SK-N-SH treated with all-trans-retinoic acid at 6 μM for 48 hours (cell line): ENCODE data around the gene AGBL1.

ENCODE experiments used
- ATAC-seq: fragments of 200-7000 bp; cut with Tn5 transposase; 3 replicates; pipeline ENCODE4 v1.9.1; 2020; ENCODE audit warnings: mild to moderate bottlenecking, moderate library complexity
- ARNTL ChIP-seq: fragments of 450-650 bp; formaldehyde crosslinking; IDR thresholded peaks from 2 replicates; pipeline ENCODE4 v1.5.0; 2020; ENCODE audit warnings: low read depth, mild to moderate bottlenecking, moderate library complexity, borderline replicate concordance
- CSDC2 ChIP-seq: fragments of 250-450 bp; sonication (Bioruptor Pico); IDR thresholded peaks from 2 replicates; pipeline ENCODE4 v1.5.0; 2020; ENCODE audit warnings: mild to moderate bottlenecking, moderate library complexity
- ESRRG ChIP-seq: fragments of 250-450 bp; sonication (Bioruptor Pico); IDR thresholded peaks from 2 replicates; pipeline ENCODE4 v1.6.1; 2021; ENCODE audit warnings: mild to moderate bottlenecking
- GLIS3 ChIP-seq: fragments of 250-450 bp; sonication (Bioruptor Pico); IDR thresholded peaks from 2 replicates; pipeline ENCODE4 v1.5.0; 2020; ENCODE audit warnings: mild to moderate bottlenecking, moderate library complexity
- ISL1 ChIP-seq: fragments of 250-450 bp; sonication (Bioruptor Pico); IDR thresholded peaks from 2 replicates; pipeline ENCODE4 v2.1.2; 2022; ENCODE audit warnings: mild to moderate bottlenecking, moderate library complexity
- RARB ChIP-seq: fragments of 250-450 bp; sonication (Bioruptor Pico); IDR thresholded peaks from 2 replicates; pipeline ENCODE4 v1.8.0; 2021; ENCODE audit warnings: mild to moderate bottlenecking, moderate library complexity
- SNAI2 ChIP-seq: fragments of 250-450 bp; sonication (Bioruptor Pico); IDR thresholded peaks from 2 replicates; pipeline ENCODE4 v1.5.0; 2020; ENCODE audit warnings: mild to moderate bottlenecking, moderate library complexity
- TCF4 ChIP-seq: fragments of 250-450 bp; sonication (Bioruptor Pico); IDR thresholded peaks from 2 replicates; pipeline ENCODE4 v1.8.0; 2021; ENCODE audit warnings: mild to moderate bottlenecking, moderate library complexity, borderline replicate concordance
- TOX ChIP-seq: fragments of 250-450 bp; sonication (Bioruptor Pico); IDR thresholded peaks from 2 replicates; pipeline ENCODE4 v1.8.0; 2021; ENCODE audit warnings: mild to moderate bottlenecking, moderate library complexity, borderline replicate concordance
- ZC3H10 ChIP-seq: fragments of 250-450 bp; sonication (Bioruptor Pico); IDR thresholded peaks from 2 replicates; pipeline ENCODE4 v1.5.1; 2021; ENCODE audit warnings: mild to moderate bottlenecking, moderate library complexity
- ZFP3 ChIP-seq: fragments of 250-450 bp; sonication (Bioruptor Pico); IDR thresholded peaks from 2 replicates; pipeline ENCODE4 v1.5.0; 2020; ENCODE audit warnings: mild to moderate bottlenecking, moderate library complexity
- ZFP30 ChIP-seq: fragments of 450-650 bp; formaldehyde crosslinking; IDR thresholded peaks from 2 replicates; pipeline ENCODE4 v1.5.0; 2022; ENCODE audit warnings: mild to moderate bottlenecking, moderate library complexity
- ZNF565 ChIP-seq: fragments of 450-650 bp; formaldehyde crosslinking; conservative IDR thresholded peaks from 2 replicates; pipeline ENCODE4 v1.5.0; 2020; ENCODE audit warnings: low read depth, mild to moderate bottlenecking, moderate library complexity
- ZNF70 ChIP-seq: fragments of 450-650 bp; formaldehyde crosslinking; IDR thresholded peaks from 2 replicates; pipeline ENCODE4 v1.5.0; 2020; ENCODE audit warnings: mild to moderate bottlenecking, moderate library complexity
- ZNF8 ChIP-seq: fragments of 450-650 bp; formaldehyde crosslinking; IDR thresholded peaks from 2 replicates; pipeline ENCODE4 v1.5.0; 2020; ENCODE audit warnings: mild to moderate bottlenecking, moderate library complexity
- TF ChIP-seq, protein P1 (sequence below): fragments of 250-450 bp; sonication (Bioruptor Pico); IDR thresholded peaks from 2 replicates; pipeline ENCODE4 v1.5.0; 2020; ENCODE audit warnings: mild to moderate bottlenecking, moderate library complexity
- TF ChIP-seq, protein P2 (sequence below): fragments of 250-450 bp; sonication (Bioruptor Pico); IDR thresholded peaks from 2 replicates; pipeline ENCODE4 v1.5.1; 2021; ENCODE audit warnings: mild to moderate bottlenecking, moderate library complexity
- TF ChIP-seq, protein P3 (sequence below): fragments of 250-450 bp; sonication (Bioruptor Pico); IDR thresholded peaks from 2 replicates; pipeline ENCODE4 v1.5.1; 2020; ENCODE audit warnings: low read depth, mild to moderate bottlenecking, moderate library complexity
- TF ChIP-seq, protein P4 (sequence below): fragments of 250-450 bp; sonication (Bioruptor Pico); IDR thresholded peaks from 2 replicates; pipeline ENCODE4 v1.8.0; 2021; ENCODE audit warnings: low read depth, mild to moderate bottlenecking, moderate library complexity, borderline replicate concordance
- TF ChIP-seq, protein P5 (sequence below): fragments of 250-450 bp; sonication (Bioruptor Pico); IDR thresholded peaks from 2 replicates; pipeline ENCODE4 v1.8.0; 2020; ENCODE audit warnings: mild to moderate bottlenecking, moderate library complexity, borderline replicate concordance

AGBL1 gene

DNA sequence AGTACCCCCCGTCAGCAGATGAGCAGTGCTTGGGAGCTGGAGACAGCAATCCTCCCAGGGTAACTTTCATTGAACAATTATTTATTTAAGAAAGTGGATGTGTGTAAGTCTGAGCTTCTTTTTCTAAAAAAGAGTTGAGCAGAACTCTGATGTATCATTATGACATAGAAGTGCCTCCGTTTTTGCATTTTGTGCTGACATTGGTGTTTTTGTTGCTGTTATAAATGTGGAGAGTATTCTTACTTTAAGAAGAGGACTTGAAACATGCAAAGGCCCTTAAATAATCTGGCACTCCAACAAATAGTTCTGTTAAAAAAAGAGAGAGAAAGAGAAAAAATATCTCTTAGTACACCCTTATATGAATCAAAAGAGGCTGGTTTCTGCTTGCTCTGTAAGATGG is 217.1 kb downstream of the AGBL1 start:
- no peak for ATAC-seq
- TF ChIP-seq GLIS3 (CRISPR knock-in tag) (no peak), TOX (CRISPR knock-in tag) (no peak), CSDC2 (CRISPR knock-in tag) (no peak), TCF4 (CRISPR knock-in tag) (no peak), ZNF565 (no peak), ZFP3 (no peak), ESRRG (CRISPR knock-in tag) (no peak), ZNF70 (CRISPR knock-in tag) (no peak)
- TF ChIP-seq, protein P1, sequence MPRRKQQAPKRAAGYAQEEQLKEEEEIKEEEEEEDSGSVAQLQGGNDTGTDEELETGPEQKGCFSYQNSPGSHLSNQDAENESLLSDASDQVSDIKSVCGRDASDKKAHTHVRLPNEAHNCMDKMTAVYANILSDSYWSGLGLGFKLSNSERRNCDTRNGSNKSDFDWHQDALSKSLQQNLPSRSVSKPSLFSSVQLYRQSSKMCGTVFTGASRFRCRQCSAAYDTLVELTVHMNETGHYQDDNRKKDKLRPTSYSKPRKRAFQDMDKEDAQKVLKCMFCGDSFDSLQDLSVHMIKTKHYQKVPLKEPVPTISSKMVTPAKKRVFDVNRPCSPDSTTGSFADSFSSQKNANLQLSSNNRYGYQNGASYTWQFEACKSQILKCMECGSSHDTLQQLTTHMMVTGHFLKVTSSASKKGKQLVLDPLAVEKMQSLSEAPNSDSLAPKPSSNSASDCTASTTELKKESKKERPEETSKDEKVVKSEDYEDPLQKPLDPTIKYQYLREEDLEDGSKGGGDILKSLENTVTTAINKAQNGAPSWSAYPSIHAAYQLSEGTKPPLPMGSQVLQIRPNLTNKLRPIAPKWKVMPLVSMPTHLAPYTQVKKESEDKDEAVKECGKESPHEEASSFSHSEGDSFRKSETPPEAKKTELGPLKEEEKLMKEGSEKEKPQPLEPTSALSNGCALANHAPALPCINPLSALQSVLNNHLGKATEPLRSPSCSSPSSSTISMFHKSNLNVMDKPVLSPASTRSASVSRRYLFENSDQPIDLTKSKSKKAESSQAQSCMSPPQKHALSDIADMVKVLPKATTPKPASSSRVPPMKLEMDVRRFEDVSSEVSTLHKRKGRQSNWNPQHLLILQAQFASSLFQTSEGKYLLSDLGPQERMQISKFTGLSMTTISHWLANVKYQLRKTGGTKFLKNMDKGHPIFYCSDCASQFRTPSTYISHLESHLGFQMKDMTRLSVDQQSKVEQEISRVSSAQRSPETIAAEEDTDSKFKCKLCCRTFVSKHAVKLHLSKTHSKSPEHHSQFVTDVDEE (CRISPR knock-in tag) = no peak
- TF ChIP-seq, protein P2, sequence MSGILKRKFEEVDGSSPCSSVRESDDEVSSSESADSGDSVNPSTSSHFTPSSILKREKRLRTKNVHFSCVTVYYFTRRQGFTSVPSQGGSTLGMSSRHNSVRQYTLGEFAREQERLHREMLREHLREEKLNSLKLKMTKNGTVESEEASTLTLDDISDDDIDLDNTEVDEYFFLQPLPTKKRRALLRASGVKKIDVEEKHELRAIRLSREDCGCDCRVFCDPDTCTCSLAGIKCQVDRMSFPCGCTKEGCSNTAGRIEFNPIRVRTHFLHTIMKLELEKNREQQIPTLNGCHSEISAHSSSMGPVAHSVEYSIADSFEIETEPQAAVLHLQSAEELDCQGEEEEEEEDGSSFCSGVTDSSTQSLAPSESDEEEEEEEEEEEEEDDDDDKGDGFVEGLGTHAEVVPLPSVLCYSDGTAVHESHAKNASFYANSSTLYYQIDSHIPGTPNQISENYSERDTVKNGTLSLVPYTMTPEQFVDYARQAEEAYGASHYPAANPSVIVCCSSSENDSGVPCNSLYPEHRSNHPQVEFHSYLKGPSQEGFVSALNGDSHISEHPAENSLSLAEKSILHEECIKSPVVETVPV (CRISPR knock-in tag) = no peak

DNA sequence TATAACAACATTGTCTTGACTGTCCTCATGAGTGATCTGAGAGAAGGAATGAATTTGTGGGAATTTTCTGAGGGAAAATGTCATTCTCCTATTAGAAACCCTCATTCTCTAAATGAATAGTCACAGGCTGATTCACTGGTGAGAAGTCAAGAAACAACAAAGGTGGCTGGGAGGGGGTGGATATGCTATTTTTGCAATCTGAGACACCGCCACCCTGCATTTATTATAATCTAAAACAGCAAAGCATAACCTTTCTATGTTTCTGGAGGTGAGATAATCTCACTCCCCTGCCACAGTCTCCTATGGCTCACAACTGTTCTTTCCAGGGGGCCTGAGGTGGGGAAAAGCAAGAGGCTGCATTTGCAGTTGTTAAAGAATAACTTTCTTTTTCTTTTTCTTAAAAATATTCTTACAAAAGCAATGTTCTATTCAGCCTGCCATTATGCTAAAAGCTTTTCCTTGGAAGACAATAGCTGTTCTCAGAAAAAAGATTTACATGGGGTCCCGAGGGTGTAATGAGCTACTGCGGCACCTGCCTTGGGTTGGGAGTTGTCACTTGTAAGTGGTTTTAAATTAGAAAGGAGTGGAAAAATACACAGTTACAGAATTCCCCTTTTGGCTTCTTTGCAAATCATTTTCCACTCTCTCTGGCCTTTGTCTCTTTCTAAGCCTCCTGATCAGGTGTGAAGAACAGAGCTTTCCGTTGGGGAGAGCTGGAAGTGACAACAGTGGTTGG is 220.9 kb downstream of the AGBL1 start:
- no peak for ATAC-seq
- TF ChIP-seq ZC3H10 (CRISPR knock-in tag) (no peak), ZNF565 (no peak), ESRRG (CRISPR knock-in tag) (no peak), SNAI2 (no peak), ZNF70 (CRISPR knock-in tag) (no peak), RARB (CRISPR knock-in tag) (no peak), GLIS3 (CRISPR knock-in tag) (no peak), ARNTL (no peak)
- TF ChIP-seq, protein P2 (CRISPR knock-in tag) = no peak
- TF ChIP-seq, protein P3, sequence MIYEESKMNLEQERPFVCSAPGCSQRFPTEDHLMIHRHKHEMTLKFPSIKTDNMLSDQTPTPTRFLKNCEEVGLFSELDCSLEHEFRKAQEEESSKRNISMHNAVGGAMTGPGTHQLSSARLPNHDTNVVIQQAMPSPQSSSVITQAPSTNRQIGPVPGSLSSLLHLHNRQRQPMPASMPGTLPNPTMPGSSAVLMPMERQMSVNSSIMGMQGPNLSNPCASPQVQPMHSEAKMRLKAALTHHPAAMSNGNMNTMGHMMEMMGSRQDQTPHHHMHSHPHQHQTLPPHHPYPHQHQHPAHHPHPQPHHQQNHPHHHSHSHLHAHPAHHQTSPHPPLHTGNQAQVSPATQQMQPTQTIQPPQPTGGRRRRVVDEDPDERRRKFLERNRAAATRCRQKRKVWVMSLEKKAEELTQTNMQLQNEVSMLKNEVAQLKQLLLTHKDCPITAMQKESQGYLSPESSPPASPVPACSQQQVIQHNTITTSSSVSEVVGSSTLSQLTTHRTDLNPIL (CRISPR knock-in tag) = no peak
- TF ChIP-seq, protein P4, sequence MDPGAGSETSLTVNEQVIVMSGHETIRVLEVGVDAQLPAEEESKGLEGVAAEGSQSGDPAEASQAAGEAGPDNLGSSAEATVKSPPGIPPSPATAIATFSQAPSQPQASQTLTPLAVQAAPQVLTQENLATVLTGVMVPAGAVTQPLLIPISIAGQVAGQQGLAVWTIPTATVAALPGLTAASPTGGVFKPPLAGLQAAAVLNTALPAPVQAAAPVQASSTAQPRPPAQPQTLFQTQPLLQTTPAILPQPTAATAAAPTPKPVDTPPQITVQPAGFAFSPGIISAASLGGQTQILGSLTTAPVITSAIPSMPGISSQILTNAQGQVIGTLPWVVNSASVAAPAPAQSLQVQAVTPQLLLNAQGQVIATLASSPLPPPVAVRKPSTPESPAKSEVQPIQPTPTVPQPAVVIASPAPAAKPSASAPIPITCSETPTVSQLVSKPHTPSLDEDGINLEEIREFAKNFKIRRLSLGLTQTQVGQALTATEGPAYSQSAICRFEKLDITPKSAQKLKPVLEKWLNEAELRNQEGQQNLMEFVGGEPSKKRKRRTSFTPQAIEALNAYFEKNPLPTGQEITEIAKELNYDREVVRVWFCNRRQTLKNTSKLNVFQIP (CRISPR knock-in tag) = no peak

DNA sequence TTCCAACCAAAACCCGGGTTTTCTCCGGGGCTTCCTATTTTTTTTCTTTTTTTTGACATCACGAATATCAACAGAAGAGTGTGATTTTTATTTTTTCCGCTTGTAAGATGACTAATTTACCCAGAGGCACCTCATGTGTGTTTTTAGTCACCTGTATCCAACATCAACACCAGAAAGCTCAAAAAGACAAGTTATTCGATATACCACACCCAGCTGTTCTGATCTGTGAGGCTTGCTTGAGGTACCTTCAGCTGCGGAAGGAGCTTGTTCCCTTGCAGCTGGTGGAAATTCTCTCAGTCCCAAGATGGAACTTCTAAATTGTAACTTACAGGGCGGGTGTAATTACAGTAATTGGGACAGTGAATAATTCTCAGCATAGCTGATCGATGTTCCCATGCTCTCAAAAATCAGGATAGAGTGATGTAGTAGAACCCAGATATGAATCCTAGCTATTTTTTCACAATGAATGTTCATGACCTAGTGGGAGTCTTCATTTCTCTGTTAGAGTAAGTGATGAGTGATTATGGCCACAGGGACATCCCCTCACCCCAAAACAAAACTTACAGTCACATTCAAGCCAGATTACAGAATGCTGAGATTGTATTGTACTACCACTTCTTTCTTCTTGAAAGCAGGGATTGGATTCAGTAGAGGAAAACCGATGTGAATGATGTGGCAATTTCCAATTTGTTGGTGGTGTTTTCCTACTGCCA is 232.1 kb downstream of the AGBL1 start:
- ATAC-seq = no peak
- TF ChIP-seq ZNF70 (CRISPR knock-in tag) (no peak), RARB (CRISPR knock-in tag) (no peak), ZFP30 (CRISPR knock-in tag) (no peak), ESRRG (CRISPR knock-in tag) (no peak), CSDC2 (CRISPR knock-in tag) (no peak), ZNF8 (no peak), ZNF565 (no peak), ISL1 (CRISPR knock-in tag) (no peak)
- TF ChIP-seq, protein P4 (CRISPR knock-in tag) = no peak
- TF ChIP-seq, protein P5, sequence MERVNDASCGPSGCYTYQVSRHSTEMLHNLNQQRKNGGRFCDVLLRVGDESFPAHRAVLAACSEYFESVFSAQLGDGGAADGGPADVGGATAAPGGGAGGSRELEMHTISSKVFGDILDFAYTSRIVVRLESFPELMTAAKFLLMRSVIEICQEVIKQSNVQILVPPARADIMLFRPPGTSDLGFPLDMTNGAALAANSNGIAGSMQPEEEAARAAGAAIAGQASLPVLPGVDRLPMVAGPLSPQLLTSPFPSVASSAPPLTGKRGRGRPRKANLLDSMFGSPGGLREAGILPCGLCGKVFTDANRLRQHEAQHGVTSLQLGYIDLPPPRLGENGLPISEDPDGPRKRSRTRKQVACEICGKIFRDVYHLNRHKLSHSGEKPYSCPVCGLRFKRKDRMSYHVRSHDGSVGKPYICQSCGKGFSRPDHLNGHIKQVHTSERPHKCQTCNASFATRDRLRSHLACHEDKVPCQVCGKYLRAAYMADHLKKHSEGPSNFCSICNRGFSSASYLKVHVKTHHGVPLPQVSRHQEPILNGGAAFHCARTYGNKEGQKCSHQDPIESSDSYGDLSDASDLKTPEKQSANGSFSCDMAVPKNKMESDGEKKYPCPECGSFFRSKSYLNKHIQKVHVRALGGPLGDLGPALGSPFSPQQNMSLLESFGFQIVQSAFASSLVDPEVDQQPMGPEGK (CRISPR knock-in tag) = no peak
- TF ChIP-seq, protein P1 (CRISPR knock-in tag) = no peak
